Measurements from ENCODE around the gene DLX6.
"Not testable (repeated sequence)": the region's sequence is repeated elsewhere in the genome, so short reads cannot be mapped to it uniquely, and the experiment has no call there.

The DLX6 gene

GRCh38 chr7:97019710-97020225 is 14.4 kb downstream of the DLX6 start:
- Mint-ChIP-seq H3K4me1 (peaks cover 29 to 46% of the 10 kb centered on the region in 2 donors), H3K36me3 (peaks cover 9 to 20% of the 10 kb centered on the region in 2 donors), H3K27me3 (peaks cover 89 to 99% of the 10 kb centered on the region in 2 donors), H3K27ac (no peak overlapping the region), H3K4me3 (no peak overlapping the region), H3K9me3 (peaks cover 0 to 3% of the 10 kb centered on the region in 2 donors)
- DNase-seq (no peak), ATAC-seq (replicated peaks) (no peak)

GRCh38 chr7:97020601-97020995 is 15.2 kb downstream of the DLX6 start:
- peaks cover 86 to 99% of the 10 kb centered on the region in 2 donors for H3K27me3 Mint-ChIP-seq
- peaks cover 0 to 3% of the 10 kb centered on the region in 2 donors for H3K9me3 Mint-ChIP-seq
- DNase-seq: no peak
- H3K4me3 Mint-ChIP-seq: peak overlapping the region in 1 of 2 donors; percentile 35
- ATAC-seq (replicated peaks): no peak
- H3K27ac Mint-ChIP-seq: peak overlapping the region; percentile 68
- peaks cover 27 to 51% of the 10 kb centered on the region in 2 donors for H3K4me1 Mint-ChIP-seq
- H3K36me3 Mint-ChIP-seq: peaks cover 9 to 20% of the 10 kb centered on the region in 2 donors

- Mint-ChIP-seq H3K36me3 (peaks cover 9 to 24% of the 10 kb centered on the region in 2 donors), H3K4me1 (peaks cover 32 to 56% of the 10 kb centered on the region in 2 donors), H3K27ac (peak overlapping the region; percentile 47), H3K27me3 (peaks cover 86 to 99% of the 10 kb centered on the region in 2 donors), H3K9me3 (peaks cover 0 to 3% of the 10 kb centered on the region in 2 donors), H3K4me3 (no peak overlapping the region)
- DNase-seq (no peak), ATAC-seq (replicated peaks) (no peak)
Observed at GRCh38 chr7:97020996-97021746, 15.8 kb downstream of the DLX6 start.

- H3K36me3 Mint-ChIP-seq: peaks cover 7 to 21% of the 10 kb centered on the region in 2 donors
- peaks cover 0 to 3% of the 10 kb centered on the region in 2 donors for H3K9me3 Mint-ChIP-seq
- peak overlapping the region in 1 of 2 donors; percentile 42 for H3K4me3 Mint-ChIP-seq
- peak overlapping the region; percentile 93 for H3K27ac Mint-ChIP-seq
- H3K27me3 Mint-ChIP-seq: peaks cover 85 to 99% of the 10 kb centered on the region in 2 donors
- DNase-seq: no peak
- H3K4me1 Mint-ChIP-seq: peaks cover 33 to 56% of the 10 kb centered on the region in 2 donors
- no peak for ATAC-seq (replicated peaks)
Observed at GRCh38 chr7:97021747-97022490, 16.6 kb downstream of the DLX6 start.

GRCh38 chr7:97022491-97023306 is 17.3 kb downstream of the DLX6 start:
- H3K9me3 Mint-ChIP-seq: peaks cover 0 to 3% of the 10 kb centered on the region in 2 donors
- DNase-seq (no peak), ATAC-seq (replicated peaks) (no peak)
- peak overlapping the region; percentile 26 to 48 for H3K4me3 Mint-ChIP-seq
- H3K4me1 Mint-ChIP-seq: peaks cover 33 to 57% of the 10 kb centered on the region in 2 donors
- peaks cover 80 to 99% of the 10 kb centered on the region in 2 donors for H3K27me3 Mint-ChIP-seq
- H3K27ac Mint-ChIP-seq: peak overlapping the region; percentile 93
- H3K36me3 Mint-ChIP-seq: peaks cover 7 to 20% of the 10 kb centered on the region in 2 donors

GRCh38 chr7:97024209-97025129 is 19.1 kb downstream of the DLX6 start, which contains the start of gene DLX5:
TSS of gene DLX5 (minus strand) at chr7:97024831. CDS start at chr7:97024623, 208 bp downstream.
- Mint-ChIP-seq H3K4me1 (peaks cover 35 to 53% of the 10 kb centered on the region in 2 donors), H3K27ac (peak within 1 kb of the TSS; percentile 95), H3K36me3 (peaks cover 7 to 20% of the 10 kb centered on the region in 2 donors), H3K9me3 (peaks cover 0 to 3% of the 10 kb centered on the region in 2 donors), H3K27me3 (peaks cover 73 to 93% of the 10 kb centered on the region in 2 donors), H3K4me3 (peak within 1 kb of the TSS; percentile 60 to 78)
- ATAC-seq (replicated peaks): no peak
- no peak for DNase-seq

GRCh38 chr7:97025130-97025499 is 19.8 kb downstream of the DLX6 start:
- peaks cover 74 to 89% of the 10 kb centered on the region in 2 donors for H3K27me3 Mint-ChIP-seq
- ATAC-seq (replicated peaks): no peak
- peaks cover 0 to 3% of the 10 kb centered on the region in 2 donors for H3K9me3 Mint-ChIP-seq
- H3K4me1 Mint-ChIP-seq: peaks cover 35 to 53% of the 10 kb centered on the region in 2 donors
- H3K4me3 Mint-ChIP-seq: peak overlapping the region in 1 of 2 donors; percentile 28
- no peak for DNase-seq
- H3K27ac Mint-ChIP-seq: peak overlapping the region; percentile 95
- peaks cover 7 to 20% of the 10 kb centered on the region in 2 donors for H3K36me3 Mint-ChIP-seq

- Mint-ChIP-seq H3K4me3 (peak overlapping the region; percentile 31 to 47), H3K27ac (peak overlapping the region; percentile 94), H3K36me3 (peaks cover 7 to 20% of the 10 kb centered on the region in 2 donors), H3K9me3 (peaks cover 0 to 3% of the 10 kb centered on the region in 2 donors), H3K27me3 (peaks cover 67 to 84% of the 10 kb centered on the region in 2 donors), H3K4me1 (peaks cover 35 to 53% of the 10 kb centered on the region in 2 donors)
- DNase-seq (no peak), ATAC-seq (replicated peaks) (peak; percentile 18 to 22)
Observed at GRCh38 chr7:97025983-97026714, 20.8 kb downstream of the DLX6 start.

- H3K4me1 Mint-ChIP-seq: peaks cover 35 to 53% of the 10 kb centered on the region in 2 donors
- ATAC-seq (replicated peaks) (peak; percentile 62 to 65), DNase-seq (no peak)
- peaks cover 7 to 20% of the 10 kb centered on the region in 2 donors for H3K36me3 Mint-ChIP-seq
- peak overlapping the region; percentile 94 for H3K27ac Mint-ChIP-seq
- H3K4me3 Mint-ChIP-seq: peak overlapping the region; percentile 78 to 79
- H3K27me3 Mint-ChIP-seq: peaks cover 61 to 78% of the 10 kb centered on the region in 2 donors
- H3K9me3 Mint-ChIP-seq: peaks cover 0 to 3% of the 10 kb centered on the region in 2 donors
Observed at GRCh38 chr7:97026715-97027426, 21.5 kb downstream of the DLX6 start.

GRCh38 chr7:97027427-97028234 is 22.3 kb downstream of the DLX6 start:
- peak overlapping the region; percentile 78 to 79 for H3K4me3 Mint-ChIP-seq
- peaks cover 6 to 14% of the 10 kb centered on the region in 2 donors for H3K36me3 Mint-ChIP-seq
- H3K27me3 Mint-ChIP-seq: peaks cover 59 to 77% of the 10 kb centered on the region in 2 donors
- H3K9me3 Mint-ChIP-seq: peaks cover 0 to 3% of the 10 kb centered on the region in 2 donors
- H3K4me1 Mint-ChIP-seq: peaks cover 29 to 45% of the 10 kb centered on the region in 2 donors
- peak; percentile 87 to 90 for ATAC-seq (replicated peaks)
- peak overlapping the region; percentile 25 for H3K27ac Mint-ChIP-seq
- peak; percentile 58 for DNase-seq

- not testable (repeated sequence) for ATAC-seq (replicated peaks); DNase-seq; H3K4me3 Mint-ChIP-seq; H3K27ac Mint-ChIP-seq; H3K9me3 Mint-ChIP-seq; H3K36me3 Mint-ChIP-seq; H3K4me1 Mint-ChIP-seq
- H3K27me3 Mint-ChIP-seq: peaks cover 8 to 17% of the 10 kb centered on the region in 2 donors
Observed at GRCh38 chr7:97034213-97034852, 29.0 kb downstream of the DLX6 start.
